AG09309 (cell line): Measurements from ENCODE around the gene RASL10A.

Experiments
- DNase-seq: peaks from one replicate; pipeline ENCODE4 v3.0.0-alpha.2; 2010; ENCODE audit warnings: low read depth
- H3K4me3 ChIP-seq: 2 replicates; pipeline ENCODE4 v1.5.1; 2011; ENCODE audit warnings: mild to moderate bottlenecking, low read depth, low read length, moderate library complexity; ENCODE audit not compliant: control insufficient read depth
- TF ChIP-seq, protein P1 (sequence below): IDR thresholded peaks from 2 replicates; pipeline ENCODE4 v1.5.1; 2011; ENCODE audit warnings: mild to moderate bottlenecking, low read depth, low read length, inconsistent platforms; ENCODE audit not compliant: insufficient read depth, control insufficient read depth; ENCODE audit errors: missing control alignments

RASL10A gene

DNA sequence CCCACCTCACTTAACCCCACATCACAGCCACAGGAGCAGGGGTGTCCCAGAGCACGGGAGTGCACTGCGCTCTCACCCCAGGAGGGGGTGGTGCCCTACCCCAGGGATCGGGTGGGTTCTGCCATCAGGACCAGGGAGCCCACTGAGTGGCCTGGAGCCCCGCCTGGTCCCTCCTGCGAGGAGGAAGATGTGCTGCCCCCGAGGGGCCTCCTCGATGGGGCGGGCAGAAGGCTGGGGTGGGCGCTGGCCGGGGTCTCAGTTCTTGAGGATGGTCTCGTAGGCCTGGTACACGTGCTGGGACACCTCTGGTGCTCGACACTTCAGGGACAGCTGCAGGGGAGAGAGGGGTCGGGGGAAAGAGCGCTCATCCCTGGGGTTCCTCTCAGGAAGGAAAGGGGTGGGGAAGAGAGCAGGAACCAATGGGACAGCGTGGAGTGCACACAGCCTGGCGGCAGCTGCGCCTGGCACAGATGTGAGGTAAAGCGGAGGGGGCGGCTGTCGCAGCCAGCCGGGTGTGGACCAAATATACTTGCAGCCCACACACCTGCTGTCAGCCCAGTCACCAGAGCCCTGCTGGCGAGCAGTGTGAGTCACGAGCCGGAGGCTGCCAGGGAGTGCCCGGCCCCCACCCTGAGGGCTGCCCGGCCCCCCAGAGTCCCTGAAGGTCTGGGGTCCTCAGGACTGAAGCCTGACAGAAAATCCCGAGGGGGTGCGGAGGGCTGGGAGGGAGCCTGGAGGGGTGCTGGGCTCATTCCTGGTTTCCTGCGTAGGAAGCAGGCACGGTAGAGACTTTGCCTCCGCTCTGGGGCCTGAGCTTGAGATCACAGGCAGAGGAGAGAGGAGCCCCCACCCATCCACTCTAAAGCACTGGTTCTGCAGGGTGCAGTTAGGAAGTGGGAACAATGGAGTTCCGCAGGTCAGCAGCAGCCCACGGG is 13.3 kb upstream of the RASL10A start:
- DNase-seq: no peak
- TF ChIP-seq, protein P1, sequence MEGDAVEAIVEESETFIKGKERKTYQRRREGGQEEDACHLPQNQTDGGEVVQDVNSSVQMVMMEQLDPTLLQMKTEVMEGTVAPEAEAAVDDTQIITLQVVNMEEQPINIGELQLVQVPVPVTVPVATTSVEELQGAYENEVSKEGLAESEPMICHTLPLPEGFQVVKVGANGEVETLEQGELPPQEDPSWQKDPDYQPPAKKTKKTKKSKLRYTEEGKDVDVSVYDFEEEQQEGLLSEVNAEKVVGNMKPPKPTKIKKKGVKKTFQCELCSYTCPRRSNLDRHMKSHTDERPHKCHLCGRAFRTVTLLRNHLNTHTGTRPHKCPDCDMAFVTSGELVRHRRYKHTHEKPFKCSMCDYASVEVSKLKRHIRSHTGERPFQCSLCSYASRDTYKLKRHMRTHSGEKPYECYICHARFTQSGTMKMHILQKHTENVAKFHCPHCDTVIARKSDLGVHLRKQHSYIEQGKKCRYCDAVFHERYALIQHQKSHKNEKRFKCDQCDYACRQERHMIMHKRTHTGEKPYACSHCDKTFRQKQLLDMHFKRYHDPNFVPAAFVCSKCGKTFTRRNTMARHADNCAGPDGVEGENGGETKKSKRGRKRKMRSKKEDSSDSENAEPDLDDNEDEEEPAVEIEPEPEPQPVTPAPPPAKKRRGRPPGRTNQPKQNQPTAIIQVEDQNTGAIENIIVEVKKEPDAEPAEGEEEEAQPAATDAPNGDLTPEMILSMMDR: no peak
- H3K4me3 ChIP-seq: no peak overlapping the region

DNA sequence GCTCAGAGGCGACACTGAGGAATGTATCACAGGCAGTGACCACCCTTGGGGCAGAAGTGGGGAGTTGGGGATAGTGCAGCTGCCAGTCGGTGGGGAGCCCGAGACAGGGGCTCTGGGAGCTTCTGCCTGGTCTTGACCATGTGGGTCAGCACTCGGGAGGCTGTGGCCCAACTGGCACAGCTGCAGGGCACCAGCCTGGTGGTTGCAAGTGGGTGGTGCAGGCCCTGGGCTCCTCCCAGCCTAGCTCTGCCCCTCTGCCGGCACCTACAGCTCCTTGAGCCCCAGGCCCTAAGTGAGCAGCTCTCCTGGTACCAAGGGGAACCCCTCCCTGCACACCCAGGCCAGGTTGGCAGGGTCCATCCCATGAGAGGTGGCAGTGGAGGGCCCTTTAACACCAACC is 12.6 kb upstream of the RASL10A start:
- TF ChIP-seq, protein P1: no peak
- no peak for DNase-seq
- no peak overlapping the region for H3K4me3 ChIP-seq

DNA sequence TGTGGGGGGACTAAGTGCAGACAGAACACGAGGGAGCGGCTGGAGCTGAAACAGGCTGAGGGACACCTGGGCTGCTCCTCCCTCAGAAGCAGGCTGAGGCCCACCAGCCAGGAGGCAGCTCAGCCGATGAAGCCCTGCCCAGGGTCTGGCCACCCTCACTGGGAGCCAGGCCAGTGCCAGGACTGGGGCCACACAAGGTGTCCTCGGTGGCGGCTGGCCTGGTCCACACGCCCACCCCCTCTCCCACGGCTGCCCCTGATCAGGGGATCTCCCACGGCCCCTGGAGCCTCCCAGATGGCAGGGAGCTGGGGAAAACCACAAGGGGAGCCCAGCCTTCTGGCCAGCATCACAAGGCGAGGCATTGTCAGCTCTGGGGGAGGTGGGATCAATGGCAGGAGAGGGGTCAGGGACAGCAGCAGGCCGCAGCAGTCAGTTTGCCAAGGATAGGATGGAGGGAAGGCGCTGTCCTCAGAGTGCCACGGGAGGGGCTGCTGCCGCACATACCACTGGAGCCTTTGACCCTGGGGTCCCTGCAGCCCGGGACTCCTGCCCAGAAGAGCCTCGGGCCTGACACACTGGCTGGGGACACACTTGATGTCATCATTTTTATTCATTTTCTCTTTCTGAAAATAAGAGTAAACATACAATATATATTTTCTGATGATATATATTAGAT is 11.7 kb upstream of the RASL10A start:
- no peak for DNase-seq
- TF ChIP-seq, protein P1: no peak
- no peak overlapping the region for H3K4me3 ChIP-seq

DNA sequence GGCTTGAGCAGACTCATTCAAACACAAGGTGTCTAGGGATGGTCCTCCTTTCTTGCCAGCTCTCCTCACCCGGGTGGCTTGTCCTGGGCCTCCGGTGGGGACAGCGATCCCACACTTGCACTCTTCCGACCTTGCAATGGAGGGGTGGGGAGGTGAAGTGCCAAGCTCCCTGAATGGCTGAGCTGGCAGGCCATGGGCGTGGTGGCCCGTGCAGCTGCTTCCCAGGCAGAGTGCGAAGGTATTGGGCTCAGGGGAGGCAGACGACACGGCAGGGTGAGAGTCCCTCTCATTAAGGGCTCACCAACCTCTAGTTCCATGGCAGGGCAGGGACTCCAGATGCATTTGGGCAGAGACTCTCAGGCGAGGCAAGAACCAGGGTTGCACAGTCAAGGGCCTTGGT is 11.0 kb upstream of the RASL10A start:
- TF ChIP-seq, protein P1: no peak
- DNase-seq: no peak
- H3K4me3 ChIP-seq: no peak overlapping the region

DNA sequence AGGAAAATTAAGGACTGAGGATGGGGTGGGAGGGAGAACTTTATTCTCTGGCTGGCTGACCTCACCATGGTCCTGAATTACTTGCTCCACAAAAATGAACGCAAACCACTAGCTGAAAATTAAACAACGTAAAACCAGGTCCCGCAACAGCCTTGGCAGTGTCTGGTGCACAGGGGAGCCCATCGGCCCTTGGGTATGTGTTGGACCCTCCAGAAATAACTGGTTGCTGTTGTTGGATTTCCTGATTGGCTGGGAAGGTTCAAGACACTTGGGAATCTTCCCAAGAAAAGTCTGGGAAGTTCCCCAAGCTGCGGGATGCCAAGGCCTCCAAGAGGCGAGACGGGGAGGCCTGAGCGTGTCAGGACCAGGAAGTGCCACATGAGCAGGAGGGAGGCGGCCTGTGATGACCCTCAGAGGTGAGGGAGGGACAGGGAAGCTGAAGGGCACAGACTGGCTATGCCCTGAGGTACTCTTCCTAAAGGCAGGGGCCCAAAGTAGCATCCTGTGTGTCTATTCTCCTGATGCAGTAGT is 10.4 kb upstream of the RASL10A start:
- no peak for DNase-seq
- H3K4me3 ChIP-seq: no peak overlapping the region
- TF ChIP-seq, protein P1: no peak

DNA sequence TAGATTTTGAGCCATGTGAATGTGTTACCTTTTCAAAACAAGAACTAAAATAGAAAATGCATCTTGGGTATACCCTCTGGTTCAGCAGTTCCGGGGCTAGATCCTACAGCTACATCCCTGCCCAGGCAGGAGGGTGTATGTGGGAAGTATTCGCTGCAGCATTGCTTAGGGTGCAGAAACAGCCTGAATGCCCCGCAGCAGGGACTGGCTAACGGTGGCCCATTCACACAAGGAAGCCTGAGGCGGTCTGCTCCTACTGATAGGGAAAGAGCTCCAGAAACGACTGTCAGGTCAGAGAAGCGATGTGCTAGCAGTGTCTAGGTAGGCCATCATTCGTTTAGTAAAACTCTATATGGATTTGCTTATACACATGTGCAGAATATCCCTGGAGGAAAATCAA is 9.9 kb upstream of the RASL10A start:
- no peak overlapping the region for H3K4me3 ChIP-seq
- TF ChIP-seq, protein P1: no peak
- no peak for DNase-seq
